Bronchial epithelial cell (primary cell): Measurements from ENCODE around the gene FHL2. TPM values are rescaled to one million over a fixed set of nuclear protein-coding genes. Genes with fewer than 3 reads are reported as not detected.
"Not testable (repeated sequence)": the region's sequence is repeated elsewhere in the genome, so short reads cannot be mapped to it uniquely, and the experiment has no call there.

Experiments
- DNase-seq: peaks from one replicate; pipeline ENCODE4 v3.0.0-alpha.2; 2010; ENCODE audit warnings: low read depth
- FAIRE-seq: peaks from 2 replicates; lab custom pipeline; 2011; peaks lifted over from hg19 to GRCh38; lab: Jason Lieb, UNC
- H3K27me3 ChIP-seq: 2 replicates; pipeline ENCODE4 v1.5.1; 2011; ENCODE audit warnings: low read length; ENCODE audit not compliant: control insufficient read depth, insufficient read depth
- H3K36me3 ChIP-seq: 2 replicates; pipeline ENCODE4 v1.5.1; 2011; ENCODE audit warnings: low read length; ENCODE audit not compliant: control insufficient read depth, insufficient read depth
- H3K4me3 ChIP-seq: 2 replicates; pipeline ENCODE4 v1.5.1; 2011; ENCODE audit warnings: mild to moderate bottlenecking, low read depth, low read length, control low read depth
- total RNA-seq: library from RNA; depleted of rRNA; stranded (reverse); fragments of >200 nt; gene quantifications from 2 replicates; pipeline ENCODE4 v1.2.1, GENCODE V29; 2014
- TF ChIP-seq, protein P1 (sequence below): IDR thresholded peaks from 2 replicates; pipeline ENCODE4 v1.5.1; 2011; ENCODE audit warnings: mild to moderate bottlenecking, moderate library complexity, low read length, control low read depth, inconsistent platforms; ENCODE audit not compliant: insufficient read depth, severe bottlenecking

The FHL2 gene
- total RNA-seq, 1 donor from 2014 or later = 76.9 TPM

DNA sequence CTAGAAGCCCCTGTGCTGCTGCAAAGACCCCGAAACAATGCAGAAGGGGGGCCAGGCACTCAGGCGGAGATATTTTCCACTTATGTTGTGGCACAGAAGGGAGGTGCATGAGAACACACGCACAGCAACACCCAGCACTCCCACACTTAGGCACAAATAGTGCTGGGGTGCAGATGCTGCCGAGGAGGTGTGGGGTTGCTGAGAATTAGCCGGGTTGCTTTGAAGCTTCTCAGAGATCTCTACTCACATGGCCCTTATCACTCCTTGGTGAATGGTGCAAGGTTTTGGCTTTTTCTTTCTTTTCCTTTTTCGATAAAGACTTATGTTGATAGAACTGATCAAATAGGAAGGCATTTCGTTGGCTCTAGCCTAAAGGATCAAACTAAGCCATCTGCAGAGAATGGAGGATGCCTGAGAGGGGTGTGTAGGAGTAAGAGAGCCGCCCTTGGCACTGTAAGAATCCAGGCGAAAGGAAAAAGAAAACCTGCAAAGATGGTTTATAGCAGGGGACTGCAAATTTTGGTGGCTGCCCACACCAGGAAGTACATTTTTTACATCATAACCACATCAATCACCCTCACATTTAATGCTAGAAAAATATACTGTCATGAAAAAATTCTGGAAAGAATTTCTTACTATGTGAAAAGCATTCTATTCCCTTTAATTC is 27.9 kb upstream of the FHL2 start:
- no peak for DNase-seq

GRCh38 chr2:105425936-105426625 is 27.2 kb upstream of the FHL2 start:
- DNase-seq (no peak), FAIRE-seq (no peak)
- H3K36me3 ChIP-seq = no peaks in the 10 kb centered on the region
- no peak overlapping the region for H3K4me3 ChIP-seq
- H3K27me3 ChIP-seq = no peaks in the 10 kb centered on the region
- TF ChIP-seq, protein P1, sequence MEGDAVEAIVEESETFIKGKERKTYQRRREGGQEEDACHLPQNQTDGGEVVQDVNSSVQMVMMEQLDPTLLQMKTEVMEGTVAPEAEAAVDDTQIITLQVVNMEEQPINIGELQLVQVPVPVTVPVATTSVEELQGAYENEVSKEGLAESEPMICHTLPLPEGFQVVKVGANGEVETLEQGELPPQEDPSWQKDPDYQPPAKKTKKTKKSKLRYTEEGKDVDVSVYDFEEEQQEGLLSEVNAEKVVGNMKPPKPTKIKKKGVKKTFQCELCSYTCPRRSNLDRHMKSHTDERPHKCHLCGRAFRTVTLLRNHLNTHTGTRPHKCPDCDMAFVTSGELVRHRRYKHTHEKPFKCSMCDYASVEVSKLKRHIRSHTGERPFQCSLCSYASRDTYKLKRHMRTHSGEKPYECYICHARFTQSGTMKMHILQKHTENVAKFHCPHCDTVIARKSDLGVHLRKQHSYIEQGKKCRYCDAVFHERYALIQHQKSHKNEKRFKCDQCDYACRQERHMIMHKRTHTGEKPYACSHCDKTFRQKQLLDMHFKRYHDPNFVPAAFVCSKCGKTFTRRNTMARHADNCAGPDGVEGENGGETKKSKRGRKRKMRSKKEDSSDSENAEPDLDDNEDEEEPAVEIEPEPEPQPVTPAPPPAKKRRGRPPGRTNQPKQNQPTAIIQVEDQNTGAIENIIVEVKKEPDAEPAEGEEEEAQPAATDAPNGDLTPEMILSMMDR = no peak

More for the DNA sequence above, 27.9 kb upstream of the FHL2 start:
- TF ChIP-seq, protein P1 = no peak
- Histone ChIP-seq H3K36me3 (no peaks in the 10 kb centered on the region), H3K4me3 (no peak overlapping the region), H3K27me3 (no peaks in the 10 kb centered on the region)
- no peak for FAIRE-seq

DNA sequence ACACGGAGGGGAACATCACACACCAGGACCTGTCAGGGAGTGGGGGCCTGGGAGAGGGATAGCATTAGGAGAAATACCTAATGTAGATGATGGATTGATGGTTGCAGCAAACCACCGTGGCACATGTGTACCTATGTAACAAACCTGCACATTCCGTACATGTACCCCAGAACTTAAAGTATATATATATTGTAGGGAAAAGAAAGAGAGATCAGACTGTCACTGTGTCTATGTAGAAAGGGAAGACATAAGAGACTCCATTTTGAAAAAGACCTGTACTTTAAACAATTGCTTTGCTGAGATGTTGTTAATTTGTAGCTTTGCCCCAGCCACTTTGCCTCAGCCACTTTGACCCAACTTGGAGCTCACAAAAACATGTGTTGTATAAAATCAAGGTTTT is 26.0 kb upstream of the FHL2 start:
- not testable (repeated sequence) for H3K27me3 ChIP-seq, DNase-seq, FAIRE-seq, H3K36me3 ChIP-seq, H3K4me3 ChIP-seq

- FAIRE-seq = no peak
- TF ChIP-seq, protein P1 = no peak
Observed at GRCh38 chr2:105422801-105423200, 23.9 kb upstream of the FHL2 start.

DNA sequence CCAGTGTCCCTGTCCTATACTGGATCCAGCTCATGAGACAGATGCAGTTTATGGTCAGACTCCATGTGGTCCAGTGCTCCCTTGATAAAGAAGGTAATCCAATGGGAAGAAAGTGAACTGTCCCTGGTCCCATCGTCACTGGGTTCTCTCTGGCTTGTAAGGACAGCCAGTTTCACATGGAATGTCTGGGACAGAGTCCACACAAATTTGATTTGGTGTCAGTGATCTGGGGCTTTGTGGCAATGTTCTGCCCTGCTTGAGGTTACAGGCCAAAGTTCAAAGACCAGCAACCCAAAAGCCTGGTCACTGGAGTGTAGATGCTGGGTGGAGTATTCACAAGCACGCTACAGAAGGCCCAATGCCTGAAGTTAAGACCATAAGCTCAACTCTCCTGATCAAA is 22.2 kb upstream of the FHL2 start:
- Histone ChIP-seq H3K27me3 (no peaks in the 10 kb centered on the region), H3K36me3 (no peaks in the 10 kb centered on the region), H3K4me3 (no peak overlapping the region)
- FAIRE-seq (no peak), DNase-seq (no peak)
- TF ChIP-seq, protein P1 = no peak

More at GRCh38 chr2:105422801-105423200, 23.9 kb upstream of the FHL2 start:
- DNase-seq = no peak
- no peak overlapping the region for H3K4me3 ChIP-seq
- H3K36me3 ChIP-seq = no peaks in the 10 kb centered on the region
- H3K27me3 ChIP-seq = no peaks in the 10 kb centered on the region

GRCh38 chr2:105418522-105418921 is 19.7 kb upstream of the FHL2 start:
- H3K36me3 ChIP-seq = no peaks in the 10 kb centered on the region
- no peak for FAIRE-seq
- no peak for DNase-seq
- no peak overlapping the region for H3K4me3 ChIP-seq
- TF ChIP-seq, protein P1 = no peak
- H3K27me3 ChIP-seq = no peaks in the 10 kb centered on the region
